ENCODE results near the gene HIPK2.
A peak's percentile ranks its signal among the peaks of the same experiment; 100 is the strongest.

The HIPK2 gene

DNA sequence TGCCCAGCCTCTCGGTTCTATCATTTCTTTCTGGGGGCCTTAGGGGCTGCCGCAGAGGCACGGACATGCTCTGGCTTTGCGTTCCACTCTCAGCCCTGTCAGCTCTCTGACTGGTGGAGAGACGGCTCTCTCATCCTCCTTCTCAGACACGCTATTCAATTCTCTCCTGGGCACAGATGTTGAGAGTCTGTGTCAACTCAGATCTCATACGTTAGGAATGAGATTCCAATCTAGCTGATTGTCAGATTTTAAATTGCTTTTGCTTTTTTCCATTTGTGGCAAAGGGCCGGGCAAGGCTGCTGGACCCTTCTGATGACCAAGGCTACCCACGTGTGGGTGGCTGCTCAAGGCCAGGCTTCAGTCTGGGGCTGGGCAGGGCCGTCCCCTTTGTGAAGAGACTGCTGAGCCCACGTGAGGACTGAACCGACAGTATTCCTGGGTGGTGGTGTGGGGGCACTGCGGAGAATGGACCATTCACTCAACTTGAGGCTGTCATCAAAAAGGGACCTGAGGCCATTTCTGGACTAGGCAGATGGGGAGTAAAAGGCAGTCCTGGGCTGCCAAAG is 182.8 kb downstream of the HIPK2 start:
- Histone ChIP-seq H3K4me2 (no peak overlapping the region), H4K20me1 (no peaks in the 10 kb centered on the region), H3K9me3 (no peaks in the 10 kb centered on the region), H3K36me3 (peaks cover 98% of the 10 kb centered on the region), H3K9ac (no peak overlapping the region), H3K4me3 (no peak overlapping the region), H3K4me1 (no peaks in the 10 kb centered on the region), H3K27me3 (no peaks in the 10 kb centered on the region), H3K27ac (no peak overlapping the region)
- no peak for TF ChIP-seq Cebpa-rat (IDR thresholded peaks at IDR 0.05)

- Histone ChIP-seq H3K27ac (no peak overlapping the region), H3K9ac (no peak overlapping the region), H4K20me1 (no peaks in the 10 kb centered on the region), H3K9me3 (no peaks in the 10 kb centered on the region), H3K4me3 (no peak overlapping the region), H3K4me2 (no peak overlapping the region), H3K4me1 (peaks cover 4% of the 10 kb centered on the region), H3K36me3 (peaks cover 95% of the 10 kb centered on the region), H3K27me3 (no peaks in the 10 kb centered on the region)
- TF ChIP-seq Cebpa-rat (IDR thresholded peaks at IDR 0.05): no peak
These were observed 183.7 kb downstream of the HIPK2 start for GRCh38 chr7:139594090-139594489.

DNA sequence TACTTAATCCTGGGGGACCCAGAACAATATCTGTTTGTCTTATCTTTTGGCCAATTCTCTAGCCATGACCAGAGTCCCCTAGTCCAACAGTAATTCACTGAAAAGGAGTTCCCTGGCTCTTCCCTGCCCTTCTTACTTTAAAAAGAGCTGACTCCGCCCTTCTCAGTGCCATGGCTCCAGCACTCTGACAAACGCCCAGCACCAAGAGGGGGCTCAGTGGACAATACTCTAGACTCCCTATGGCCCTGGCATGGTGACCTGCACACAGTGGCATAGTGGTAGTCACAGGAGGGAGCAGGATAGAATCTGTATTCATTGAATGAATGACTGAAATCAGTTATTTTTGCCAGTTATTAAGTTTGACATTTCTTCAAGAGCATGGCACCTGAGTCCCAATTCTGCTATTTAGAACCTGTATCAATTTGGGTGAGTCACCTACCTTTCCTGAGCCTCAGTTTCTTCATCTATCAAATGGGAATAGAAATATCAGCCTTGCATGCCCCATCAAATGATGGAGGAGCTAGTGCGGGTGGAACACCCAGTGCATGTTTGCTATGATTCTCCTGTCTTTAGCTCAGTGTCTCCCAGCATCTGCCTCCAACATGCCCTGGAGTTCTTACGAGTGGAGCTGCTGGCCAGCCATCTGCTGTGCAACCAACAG is 184.9 kb downstream of the HIPK2 start:
- TF ChIP-seq Cebpa-rat (IDR thresholded peaks at IDR 0.05): no peak

DNA sequence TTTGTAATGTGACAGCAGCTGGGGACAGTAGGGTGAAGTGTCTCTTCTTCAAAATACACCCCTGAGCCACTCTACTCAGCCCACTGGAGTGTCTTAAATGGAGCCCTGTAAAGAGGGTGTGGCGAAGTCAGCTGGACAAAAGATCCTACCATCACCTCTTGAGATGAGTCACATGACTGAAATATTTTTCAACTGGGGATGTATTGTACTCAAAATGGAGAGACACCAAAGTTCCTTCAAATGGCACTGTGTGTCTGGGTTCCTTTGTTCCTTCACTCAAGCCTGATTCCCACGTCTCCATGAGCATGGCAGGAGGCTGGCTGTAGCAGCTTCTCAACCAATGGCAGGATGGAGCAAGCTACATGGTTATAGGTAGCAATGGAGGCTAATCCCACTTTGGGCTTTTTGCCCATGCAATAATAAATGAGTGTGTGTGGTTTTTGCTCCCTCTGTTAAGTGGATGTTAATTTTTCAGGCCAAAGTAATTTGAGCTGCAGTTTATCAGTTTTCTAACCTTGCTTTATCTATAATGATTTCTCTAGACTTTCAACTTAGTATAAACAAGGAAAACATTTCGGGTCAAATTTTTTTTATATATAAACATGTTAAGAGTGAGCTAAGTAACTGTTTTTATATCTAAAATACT is 186.1 kb downstream of the HIPK2 start:
- H3K4me3 ChIP-seq: no peak overlapping the region
- peaks cover 14% of the 10 kb centered on the region for H3K4me1 ChIP-seq
- H3K27ac ChIP-seq: no peak overlapping the region
- H3K9me3 ChIP-seq: no peaks in the 10 kb centered on the region
- H3K9ac ChIP-seq: no peak overlapping the region
- no peak for TF ChIP-seq Cebpa-rat (IDR thresholded peaks at IDR 0.05)
- no peak overlapping the region for H3K4me2 ChIP-seq
- no peaks in the 10 kb centered on the region for H3K27me3 ChIP-seq
- H3K36me3 ChIP-seq: peaks cover 96% of the 10 kb centered on the region
- H4K20me1 ChIP-seq: no peaks in the 10 kb centered on the region

More for the DNA sequence above, 184.9 kb downstream of the HIPK2 start:
- Histone ChIP-seq H3K9me3 (no peaks in the 10 kb centered on the region), H4K20me1 (no peaks in the 10 kb centered on the region), H3K4me1 (peaks cover 14% of the 10 kb centered on the region), H3K27me3 (no peaks in the 10 kb centered on the region), H3K9ac (no peak overlapping the region), H3K4me3 (no peak overlapping the region), H3K27ac (no peak overlapping the region), H3K4me2 (no peak overlapping the region), H3K36me3 (peaks cover 95% of the 10 kb centered on the region)

- Histone ChIP-seq H3K9ac (no peak overlapping the region), H3K27me3 (no peaks in the 10 kb centered on the region), H3K4me3 (no peak overlapping the region), H4K20me1 (no peaks in the 10 kb centered on the region), H3K36me3 (peaks cover 96% of the 10 kb centered on the region), H3K4me1 (peaks cover 24% of the 10 kb centered on the region), H3K4me2 (no peak overlapping the region; the same call in 1 of the 2 replicates), H3K27ac (no peak overlapping the region), H3K9me3 (no peaks in the 10 kb centered on the region)
- TF ChIP-seq Cebpa-rat (IDR thresholded peaks at IDR 0.05): no peak
These were observed 188.3 kb downstream of the HIPK2 start for GRCh38 chr7:139589474-139589873.

GRCh38 chr7:139588632-139589031 is 189.2 kb downstream of the HIPK2 start:
- no peak overlapping the region for H3K9ac ChIP-seq
- H3K4me2 ChIP-seq: peak overlapping the region; percentile 41
- 0 out of 2 replicates have a peak overlapping the region, but pooled peaks have one; percentile 2 for H3K27ac ChIP-seq
- H3K4me1 ChIP-seq: peaks cover 33% of the 10 kb centered on the region
- no peak overlapping the region for H3K4me3 ChIP-seq
- peak; percentile 55; the same call in 1 of the 2 replicates for TF ChIP-seq Cebpa-rat (IDR thresholded peaks at IDR 0.05)
- no peaks in the 10 kb centered on the region for H4K20me1 ChIP-seq
- H3K36me3 ChIP-seq: peaks cover 96% of the 10 kb centered on the region
- H3K27me3 ChIP-seq: no peaks in the 10 kb centered on the region
- no peaks in the 10 kb centered on the region for H3K9me3 ChIP-seq

DNA sequence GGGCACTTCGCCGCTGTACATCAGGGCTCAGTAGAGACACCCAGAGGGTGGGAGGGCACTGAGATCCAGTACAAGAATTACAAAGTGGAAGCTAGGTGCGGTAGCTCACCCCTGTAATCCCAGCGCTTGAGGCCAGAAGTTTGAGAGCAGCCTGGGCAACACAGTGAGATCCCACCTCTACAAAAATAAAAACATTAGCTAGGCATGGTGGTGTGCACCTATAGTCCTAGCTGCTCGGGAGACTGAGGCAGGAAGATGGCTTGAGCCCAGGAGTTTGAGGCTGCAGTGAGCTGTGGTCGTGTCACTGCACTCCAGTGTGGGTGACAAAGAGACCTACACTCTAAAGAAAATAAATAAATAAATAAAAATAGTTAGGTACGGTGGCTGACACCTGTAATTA is 190.3 kb downstream of the HIPK2 start:
- Histone ChIP-seq H3K9ac (no peak overlapping the region), H3K4me1 (peaks cover 44% of the 10 kb centered on the region), H3K27ac (no peak overlapping the region), H3K27me3 (no peaks in the 10 kb centered on the region), H3K4me3 (no peak overlapping the region), H3K4me2 (no peak overlapping the region), H3K36me3 (peaks cover 92% of the 10 kb centered on the region), H4K20me1 (0 out of 2 replicates have a peak, but pooled peaks cover 2% of the 10 kb centered on the region), H3K9me3 (no peaks in the 10 kb centered on the region)
- TF ChIP-seq Cebpa-rat (IDR thresholded peaks at IDR 0.05): no peak

DNA sequence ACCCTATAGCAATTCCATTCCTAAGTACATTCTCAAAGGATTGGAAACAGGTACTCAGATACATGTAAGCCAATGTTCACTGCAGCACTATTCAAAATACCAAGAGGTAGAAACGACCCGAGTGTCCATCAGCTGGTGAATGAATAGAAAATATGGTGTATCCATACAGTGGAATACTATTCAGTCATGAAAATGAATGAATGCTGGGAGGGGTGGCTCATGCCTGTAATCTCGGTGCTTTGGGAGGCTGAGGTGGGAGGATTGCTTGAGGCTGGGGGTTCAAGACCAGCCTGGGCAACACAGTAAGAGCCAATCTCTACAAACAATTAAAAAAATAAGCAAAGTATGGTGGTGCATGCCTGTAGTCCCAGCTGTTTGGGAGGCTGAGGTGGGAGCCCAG is 191.5 kb downstream of the HIPK2 start:
- Histone ChIP-seq H3K4me3 (no peak overlapping the region), H4K20me1 (0 out of 2 replicates have a peak, but pooled peaks cover 6% of the 10 kb centered on the region), H3K9me3 (no peaks in the 10 kb centered on the region), H3K9ac (no peak overlapping the region), H3K27me3 (no peaks in the 10 kb centered on the region), H3K36me3 (peaks cover 92% of the 10 kb centered on the region), H3K4me1 (peaks cover 49% of the 10 kb centered on the region), H3K4me2 (no peak overlapping the region), H3K27ac (no peak overlapping the region)
- no peak for TF ChIP-seq Cebpa-rat (IDR thresholded peaks at IDR 0.05)

DNA sequence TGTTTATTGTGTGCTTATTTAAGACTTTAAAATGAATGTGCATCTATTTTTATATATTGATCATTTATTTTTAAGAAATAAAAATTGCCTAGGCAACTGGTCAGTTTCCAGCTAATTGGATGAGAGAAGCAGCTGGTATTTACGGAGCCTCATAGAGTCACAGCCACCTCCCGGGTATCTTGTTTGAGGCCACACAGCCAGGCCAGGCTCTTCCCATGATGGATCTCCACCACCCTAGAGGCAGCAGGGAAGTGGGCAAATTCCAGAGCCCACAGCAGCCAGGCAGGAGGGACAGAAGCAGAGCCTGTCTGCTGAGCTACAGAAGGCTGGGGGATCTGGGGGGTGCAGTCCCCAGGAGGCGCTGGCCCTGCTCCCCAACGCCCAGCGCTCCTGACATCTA is 192.8 kb downstream of the HIPK2 start:
- Histone ChIP-seq H4K20me1 (0 out of 2 replicates have a peak, but pooled peaks cover 6% of the 10 kb centered on the region), H3K9me3 (no peaks in the 10 kb centered on the region), H3K27me3 (no peaks in the 10 kb centered on the region), H3K4me3 (no peak overlapping the region), H3K36me3 (peaks cover 92% of the 10 kb centered on the region), H3K9ac (no peak overlapping the region; the same call in 1 of the 2 replicates), H3K4me2 (peak overlapping the region; percentile 75), H3K27ac (peak overlapping the region; percentile 39; the same call in 1 of the 2 replicates), H3K4me1 (peaks cover 49% of the 10 kb centered on the region)
- TF ChIP-seq Cebpa-rat (IDR thresholded peaks at IDR 0.05): no peak

All from BLaER1 (cell line).